Stimulated activated naive CD8-positive, alpha-beta T cell treated with anti-CD3 and anti-CD28 coated beads, Interleukin-15, Interleukin-2, amounts not matched to agents 100 ng/mL and 50 ng/mL, for 24 hours (primary cell): Measurements from ENCODE around the gene N4BP2L1.
"Not testable (repeated sequence)": the region's sequence is repeated elsewhere in the genome, so short reads cannot be mapped to it uniquely, and the experiment has no call there.

Experiments
- H3K27ac Mint-ChIP-seq: one replicate; pipeline ENCODE4 v1.8.0; 2021; ENCODE audit warnings: mild to moderate bottlenecking, mixed read lengths
- H3K27me3 Mint-ChIP-seq: one replicate; pipeline ENCODE4 v1.8.0; 2021; ENCODE audit warnings: mixed read lengths
- H3K36me3 Mint-ChIP-seq: one replicate; pipeline ENCODE4 v1.8.0; 2021; ENCODE audit warnings: low read depth, mixed read lengths
- H3K4me1 Mint-ChIP-seq: one replicate; pipeline ENCODE4 v1.8.0; 2021; ENCODE audit warnings: low read depth, mixed read lengths
- H3K4me3 Mint-ChIP-seq: one replicate; pipeline ENCODE4 v1.8.0; 2021; ENCODE audit warnings: mild to moderate bottlenecking, mixed read lengths
- H3K9me3 Mint-ChIP-seq: one replicate; pipeline ENCODE4 v1.8.0; 2021; ENCODE audit warnings: mixed read lengths

Gene N4BP2L1

DNA sequence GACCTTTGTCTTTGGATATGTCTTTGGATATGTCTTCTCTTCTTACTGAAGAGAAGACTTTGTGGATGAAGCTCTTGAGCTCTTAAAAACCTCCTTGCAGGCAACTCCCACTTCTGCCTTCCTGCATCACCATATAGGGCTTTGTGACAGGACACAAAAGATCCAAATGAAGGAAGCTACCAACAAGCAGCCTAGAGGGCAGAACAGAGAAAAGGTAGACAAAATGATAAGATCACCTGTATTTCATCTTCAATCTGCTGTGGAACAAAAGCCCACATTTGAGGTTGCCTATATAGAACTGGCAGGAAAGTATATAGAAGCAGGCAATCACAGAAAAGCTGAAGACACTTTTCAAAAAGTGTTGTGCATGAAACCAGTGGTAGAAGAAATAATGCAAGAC is 42.5 kb downstream of the N4BP2L1 start:
- Mint-ChIP-seq H3K4me1 (peaks cover 12% of the 10 kb centered on the region), H3K27ac (no peak overlapping the region), H3K9me3 (no peaks in the 10 kb centered on the region), H3K36me3 (peaks cover 15% of the 10 kb centered on the region), H3K27me3 (no peaks in the 10 kb centered on the region), H3K4me3 (no peak overlapping the region)

DNA sequence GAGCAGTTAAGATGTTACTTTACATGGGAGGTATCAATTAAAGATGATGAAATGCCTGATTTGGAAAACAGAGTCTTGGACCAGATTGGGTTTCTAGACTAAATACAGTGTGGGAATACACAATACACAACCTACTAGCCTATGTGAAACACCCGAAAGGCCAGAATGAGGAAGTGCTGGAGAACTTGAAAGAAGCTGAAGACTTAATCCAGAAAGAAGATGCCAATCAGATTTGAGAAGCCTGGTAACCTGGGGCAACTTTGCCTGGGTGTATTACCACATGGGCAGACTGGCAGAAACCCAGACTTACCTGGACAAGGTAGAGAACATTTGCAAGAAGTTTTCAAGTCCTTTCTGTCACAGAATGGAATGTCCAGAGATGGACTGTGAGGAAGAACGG is 43.2 kb downstream of the N4BP2L1 start:
- H3K9me3 Mint-ChIP-seq: no peaks in the 10 kb centered on the region
- no peak overlapping the region for H3K27ac Mint-ChIP-seq
- no peaks in the 10 kb centered on the region for H3K27me3 Mint-ChIP-seq
- H3K36me3 Mint-ChIP-seq: peaks cover 14% of the 10 kb centered on the region
- peaks cover 4% of the 10 kb centered on the region for H3K4me1 Mint-ChIP-seq
- no peak overlapping the region for H3K4me3 Mint-ChIP-seq

DNA sequence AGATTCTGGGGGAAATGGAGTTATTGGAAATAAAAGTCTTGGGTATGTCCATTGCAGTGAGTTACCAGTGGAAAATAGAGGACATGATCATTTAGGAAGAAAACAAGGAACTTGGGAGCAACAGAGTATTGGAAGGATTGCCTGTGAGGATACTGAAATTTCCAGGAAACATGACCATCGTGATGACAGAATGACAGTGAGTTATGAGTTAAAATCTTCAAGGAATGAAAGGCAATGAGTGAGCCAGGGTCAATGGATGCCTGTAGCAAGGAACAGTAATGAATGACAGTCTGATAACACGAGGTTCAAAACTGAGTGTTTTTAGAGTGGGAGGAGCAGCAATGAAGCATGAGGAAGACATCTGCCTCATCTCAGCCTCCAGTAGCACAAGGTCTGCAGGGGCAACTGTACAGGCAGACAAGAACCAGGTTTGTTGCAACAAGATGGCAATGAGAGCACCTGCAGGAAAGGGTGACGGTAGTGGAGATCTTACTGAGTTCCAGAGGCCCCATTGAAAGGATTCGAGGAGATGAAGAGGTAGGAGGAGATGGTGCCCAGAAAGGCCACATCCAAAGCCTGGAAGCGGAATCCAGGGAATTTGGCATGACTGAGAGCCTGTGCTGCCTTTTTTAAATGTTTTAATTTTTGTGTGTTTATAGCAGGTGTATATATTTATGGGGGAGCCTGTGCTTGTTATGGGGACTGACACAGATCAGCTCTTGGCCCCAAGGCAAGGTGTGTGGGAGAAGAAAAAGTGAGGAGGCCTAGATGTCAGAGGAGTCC is 43.9 kb downstream of the N4BP2L1 start:
- H3K9me3 Mint-ChIP-seq: no peaks in the 10 kb centered on the region

DNA sequence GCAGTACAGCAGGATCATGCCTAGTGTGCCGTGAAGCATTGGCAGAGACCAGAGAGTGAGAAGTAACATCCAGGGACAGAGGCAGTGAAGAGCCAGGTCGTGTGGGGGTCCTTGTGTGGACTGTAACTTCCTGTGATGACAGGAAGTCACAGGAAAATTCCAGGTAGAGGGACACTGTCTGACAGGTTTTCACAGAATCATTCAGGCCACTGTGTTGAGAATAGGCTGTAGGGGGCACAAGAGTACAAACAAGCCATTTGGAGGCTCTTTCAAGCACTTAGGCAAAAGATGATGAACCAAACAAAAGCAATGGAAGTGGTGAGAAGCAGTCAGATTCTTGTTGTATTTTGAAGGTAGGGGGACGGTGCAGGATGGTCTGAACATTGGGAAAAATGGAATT is 46.4 kb downstream of the N4BP2L1 start:
- Mint-ChIP-seq H3K4me1 (no peaks in the 10 kb centered on the region), H3K9me3 (no peaks in the 10 kb centered on the region), H3K27me3 (no peaks in the 10 kb centered on the region), H3K36me3 (peaks cover 12% of the 10 kb centered on the region), H3K4me3 (no peak overlapping the region), H3K27ac (no peak overlapping the region)

More for the DNA sequence above, 43.9 kb downstream of the N4BP2L1 start:
- Mint-ChIP-seq H3K27me3 (no peaks in the 10 kb centered on the region), H3K36me3 (peaks cover 16% of the 10 kb centered on the region), H3K27ac (no peak overlapping the region), H3K4me1 (no peaks in the 10 kb centered on the region), H3K4me3 (no peak overlapping the region)

DNA sequence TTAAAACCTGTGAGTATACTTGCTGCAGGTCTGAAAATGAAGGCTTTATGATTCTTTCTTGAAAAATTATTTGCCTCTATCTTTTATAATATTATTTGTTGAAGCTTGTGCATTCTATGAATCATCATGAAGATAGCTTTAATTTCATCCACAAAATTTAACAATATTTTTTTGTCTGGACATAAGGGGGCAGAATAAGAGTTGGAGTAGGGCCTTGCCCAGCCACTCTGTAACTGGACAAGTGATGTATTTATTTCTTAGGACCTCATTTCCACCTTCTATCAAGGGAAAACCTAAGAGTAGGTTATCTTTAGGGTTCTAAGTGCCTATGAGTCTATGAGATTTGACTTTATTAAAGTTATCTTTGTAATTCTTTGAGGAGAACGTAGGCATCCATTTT is 49.9 kb downstream of the N4BP2L1 start:
- Mint-ChIP-seq H3K36me3 (peaks cover 35% of the 10 kb centered on the region), H3K4me1 (no peaks in the 10 kb centered on the region), H3K27ac (no peak overlapping the region), H3K9me3 (peaks cover 4% of the 10 kb centered on the region), H3K4me3 (no peak overlapping the region), H3K27me3 (no peaks in the 10 kb centered on the region)

DNA sequence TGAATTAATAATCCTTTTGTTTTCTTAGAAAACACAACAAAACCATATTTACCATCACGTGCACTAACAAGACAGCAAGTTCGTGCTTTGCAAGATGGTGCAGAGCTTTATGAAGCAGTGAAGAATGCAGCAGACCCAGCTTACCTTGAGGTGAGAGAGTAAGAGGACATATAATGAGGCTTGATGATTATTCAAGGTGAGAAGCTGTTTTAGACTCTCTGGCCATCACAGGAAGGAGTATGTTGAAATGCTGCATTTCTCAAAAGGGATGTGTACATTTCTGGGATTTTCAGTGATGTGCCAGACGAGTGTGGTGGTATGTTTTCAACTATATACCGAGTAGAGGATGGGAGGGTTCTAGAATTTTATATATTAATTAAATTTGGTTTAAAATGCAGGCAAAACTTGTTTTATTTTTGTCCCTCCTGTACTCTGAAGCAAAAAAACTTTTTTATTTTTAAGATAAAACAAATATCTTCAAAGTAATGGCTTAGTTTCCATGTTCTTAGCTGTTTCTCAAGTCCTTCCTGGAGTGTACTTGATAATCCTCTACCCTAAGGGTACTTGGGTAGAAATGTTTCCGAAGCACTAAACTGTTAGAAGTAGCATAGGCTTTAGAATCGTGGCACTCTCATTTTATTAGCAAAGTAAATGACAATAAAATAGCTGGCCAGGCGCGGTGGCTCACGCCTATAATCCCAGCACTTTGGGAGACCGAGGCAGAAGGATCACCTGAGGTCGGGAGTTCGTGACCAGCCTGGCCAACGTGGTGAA is 51.1 kb downstream of the N4BP2L1 start:
- Mint-ChIP-seq H3K9me3 (peaks cover 4% of the 10 kb centered on the region), H3K4me3 (no peak overlapping the region), H3K4me1 (no peaks in the 10 kb centered on the region), H3K27me3 (no peaks in the 10 kb centered on the region), H3K27ac (no peak overlapping the region), H3K36me3 (peaks cover 45% of the 10 kb centered on the region)

DNA sequence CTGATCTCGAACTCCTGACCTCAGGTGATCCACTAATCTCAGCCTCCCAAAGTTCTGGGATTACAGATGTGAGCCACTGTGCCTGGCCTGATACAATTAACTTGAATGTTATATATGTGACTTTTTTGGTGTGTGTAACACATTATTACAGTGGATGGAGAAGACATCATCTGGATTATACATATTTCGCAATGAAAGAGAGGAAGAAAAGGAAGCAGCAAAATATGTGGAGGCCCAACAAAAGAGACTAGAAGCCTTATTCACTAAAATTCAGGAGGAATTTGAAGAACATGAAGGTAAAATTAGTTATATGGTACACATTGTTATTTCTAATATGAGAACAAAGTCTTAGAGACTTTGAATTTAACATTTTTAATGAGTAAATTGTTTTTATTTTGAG is 57.1 kb downstream of the N4BP2L1 start:
- no peaks in the 10 kb centered on the region for H3K27me3 Mint-ChIP-seq
- H3K36me3 Mint-ChIP-seq: peaks cover 64% of the 10 kb centered on the region
- no peaks in the 10 kb centered on the region for H3K4me1 Mint-ChIP-seq
- H3K9me3 Mint-ChIP-seq: peaks cover 4% of the 10 kb centered on the region
- no peak overlapping the region for H3K27ac Mint-ChIP-seq
- H3K4me3 Mint-ChIP-seq: no peak overlapping the region

DNA sequence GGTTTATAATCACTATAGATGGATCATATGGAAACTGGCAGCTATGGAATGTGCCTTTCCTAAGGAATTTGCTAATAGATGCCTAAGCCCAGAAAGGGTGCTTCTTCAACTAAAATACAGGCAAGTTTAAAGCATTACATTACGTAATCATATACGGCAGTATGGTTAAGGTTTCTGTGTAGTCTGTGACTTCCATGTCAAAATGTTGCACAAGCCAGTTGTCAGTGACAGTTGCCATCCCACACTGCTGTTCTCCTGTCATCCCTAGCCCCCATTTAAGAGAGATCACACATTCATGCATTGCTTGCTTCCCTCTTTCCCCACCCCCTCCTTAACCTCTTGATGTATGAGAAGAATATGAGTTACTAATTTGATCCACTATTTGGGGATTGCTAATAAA is 65.4 kb downstream of the N4BP2L1 start:
- Mint-ChIP-seq H3K27ac (no peak overlapping the region), H3K27me3 (no peaks in the 10 kb centered on the region), H3K9me3 (no peaks in the 10 kb centered on the region), H3K36me3 (peaks cover 54% of the 10 kb centered on the region), H3K4me3 (no peak overlapping the region), H3K4me1 (no peaks in the 10 kb centered on the region)

DNA sequence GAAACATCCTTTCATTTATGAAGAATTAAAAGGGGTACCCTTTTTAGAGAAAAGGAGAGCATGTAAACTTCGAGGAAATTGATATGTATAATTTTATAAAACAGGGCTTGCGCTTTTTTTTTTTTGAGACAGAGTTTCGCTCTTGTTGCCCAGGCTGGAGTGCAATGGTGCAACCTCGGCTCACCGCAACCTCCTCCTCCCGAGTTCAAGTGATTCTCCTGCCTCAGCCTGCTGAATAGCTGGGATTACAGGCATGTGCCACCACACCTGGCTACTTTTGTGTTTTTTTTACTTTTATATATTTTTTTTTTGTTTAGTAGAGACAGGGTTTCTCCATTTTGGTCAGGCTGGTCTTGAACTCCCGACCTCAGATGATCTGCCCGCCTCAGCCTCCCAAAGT is 72.0 kb downstream of the N4BP2L1 start:
- H3K27ac Mint-ChIP-seq, H3K4me1 Mint-ChIP-seq, H3K4me3 Mint-ChIP-seq, H3K9me3 Mint-ChIP-seq, H3K27me3 Mint-ChIP-seq: not testable (repeated sequence)
- peaks cover 38% of the 10 kb centered on the region for H3K36me3 Mint-ChIP-seq

DNA sequence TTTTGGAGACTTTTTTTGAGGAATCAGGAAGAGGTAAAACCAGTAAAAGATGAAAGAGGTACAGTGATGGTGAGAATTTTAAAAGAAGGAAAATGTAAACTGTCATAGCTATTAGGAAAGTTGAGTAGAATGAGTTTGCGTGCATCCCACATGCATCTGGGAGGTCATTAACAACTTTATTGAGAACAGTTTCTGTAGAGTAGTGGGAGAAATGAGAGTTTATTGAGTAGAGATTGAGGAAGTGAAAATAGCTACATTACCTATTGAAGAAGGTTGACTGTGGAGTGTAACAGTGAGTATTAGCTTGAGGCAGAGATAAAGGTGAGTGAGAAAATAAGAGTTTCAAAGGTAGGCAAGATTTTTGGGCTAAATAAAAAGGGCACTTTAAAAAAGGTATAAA is 73.9 kb downstream of the N4BP2L1 start:
- H3K4me1 Mint-ChIP-seq: no peaks in the 10 kb centered on the region
- no peak overlapping the region for H3K27ac Mint-ChIP-seq
- H3K27me3 Mint-ChIP-seq: no peaks in the 10 kb centered on the region
- no peaks in the 10 kb centered on the region for H3K9me3 Mint-ChIP-seq
- peaks cover 40% of the 10 kb centered on the region for H3K36me3 Mint-ChIP-seq
- no peak overlapping the region for H3K4me3 Mint-ChIP-seq

DNA sequence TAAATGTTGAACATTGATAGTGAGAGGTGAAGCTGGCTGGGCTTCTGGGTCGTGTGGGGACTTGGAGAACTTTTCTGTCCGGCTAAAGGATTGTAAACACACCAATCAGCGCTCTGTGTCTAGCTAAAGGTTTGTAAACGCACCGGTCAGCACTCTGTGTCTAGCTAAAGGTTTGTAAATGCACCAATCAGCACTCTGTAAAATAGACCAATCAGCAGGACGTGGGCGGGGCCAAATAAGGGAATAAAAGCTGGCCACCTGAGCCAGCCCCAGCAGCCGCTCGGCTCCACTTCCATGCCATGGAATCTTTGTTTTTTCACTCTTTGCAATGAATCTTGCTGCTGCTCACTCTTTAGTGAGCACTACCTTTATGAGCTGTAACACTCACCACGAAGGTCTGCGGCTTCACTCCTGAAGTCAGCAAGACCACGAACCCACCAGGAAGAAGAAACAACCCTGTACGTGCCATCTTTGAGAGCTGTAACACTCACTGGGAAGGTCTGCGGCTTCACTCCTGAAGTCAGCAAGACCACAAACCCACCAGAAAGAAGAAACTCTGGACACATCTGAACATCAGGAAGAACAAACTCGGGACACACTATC is 77.0 kb downstream of the N4BP2L1 start:
- not testable (repeated sequence) for H3K9me3 Mint-ChIP-seq, H3K27ac Mint-ChIP-seq, H3K27me3 Mint-ChIP-seq, H3K4me3 Mint-ChIP-seq, H3K4me1 Mint-ChIP-seq
- H3K36me3 Mint-ChIP-seq: peaks cover 48% of the 10 kb centered on the region
